Measurements from ENCODE around the gene LIMA1.

DNA sequence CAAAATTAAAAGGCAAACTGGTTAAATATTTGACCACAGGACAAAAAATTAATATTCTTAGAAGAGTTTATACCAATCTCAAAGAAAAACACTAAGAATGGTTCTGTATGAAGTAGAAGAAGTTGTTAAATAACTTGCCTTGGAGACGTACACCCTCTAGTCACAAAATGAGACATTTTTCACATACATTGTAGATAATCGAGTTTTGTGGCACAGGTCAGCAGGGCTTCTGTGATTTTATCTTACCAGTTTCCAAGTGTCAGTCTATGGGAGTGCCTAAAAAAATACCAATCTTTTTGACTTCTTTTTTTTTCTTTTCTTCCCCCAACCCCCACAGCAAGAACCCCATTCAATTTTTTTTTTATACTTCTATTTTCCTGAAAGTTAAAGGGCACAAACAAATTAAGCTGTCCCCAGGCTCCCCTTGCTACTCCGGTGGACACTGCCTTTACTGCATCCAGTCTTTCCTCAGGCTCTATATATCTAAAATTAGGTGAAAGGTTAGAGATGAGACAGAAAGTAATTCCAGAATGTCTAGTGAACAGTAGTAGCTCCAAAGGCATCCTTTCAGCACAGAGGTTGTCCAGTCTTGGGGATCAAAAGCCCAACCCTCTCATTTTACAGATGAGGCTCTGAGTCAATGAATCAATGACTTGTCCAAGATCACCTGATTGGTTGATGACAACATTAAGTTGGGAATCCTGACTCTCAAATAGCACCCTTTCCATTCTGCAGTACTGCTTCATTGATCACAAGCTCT lies 6.2 kb downstream of the LIMA1 start:
- TF ChIP-seq, protein P1, sequence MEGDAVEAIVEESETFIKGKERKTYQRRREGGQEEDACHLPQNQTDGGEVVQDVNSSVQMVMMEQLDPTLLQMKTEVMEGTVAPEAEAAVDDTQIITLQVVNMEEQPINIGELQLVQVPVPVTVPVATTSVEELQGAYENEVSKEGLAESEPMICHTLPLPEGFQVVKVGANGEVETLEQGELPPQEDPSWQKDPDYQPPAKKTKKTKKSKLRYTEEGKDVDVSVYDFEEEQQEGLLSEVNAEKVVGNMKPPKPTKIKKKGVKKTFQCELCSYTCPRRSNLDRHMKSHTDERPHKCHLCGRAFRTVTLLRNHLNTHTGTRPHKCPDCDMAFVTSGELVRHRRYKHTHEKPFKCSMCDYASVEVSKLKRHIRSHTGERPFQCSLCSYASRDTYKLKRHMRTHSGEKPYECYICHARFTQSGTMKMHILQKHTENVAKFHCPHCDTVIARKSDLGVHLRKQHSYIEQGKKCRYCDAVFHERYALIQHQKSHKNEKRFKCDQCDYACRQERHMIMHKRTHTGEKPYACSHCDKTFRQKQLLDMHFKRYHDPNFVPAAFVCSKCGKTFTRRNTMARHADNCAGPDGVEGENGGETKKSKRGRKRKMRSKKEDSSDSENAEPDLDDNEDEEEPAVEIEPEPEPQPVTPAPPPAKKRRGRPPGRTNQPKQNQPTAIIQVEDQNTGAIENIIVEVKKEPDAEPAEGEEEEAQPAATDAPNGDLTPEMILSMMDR (IDR thresholded peaks at IDR 0.05; ENCODE audit: low read depth, low read length, poor library complexity, severe bottlenecking): no peak
- TF ChIP-seq EZH2phosphoT487 (IDR thresholded peaks at IDR 0.05; ENCODE audit: borderline replicate concordance, low read length): no peak
